DOHH2 (cell line): ENCODE results near the gene KIF1C.

ENCODE experiments used
- CTCF ChIP-seq: fragments of 200-600 bp; sonication (generic); IDR thresholded peaks from one replicate; pipeline ENCODE4 v1.5.1; 2014; ENCODE audit warnings: antibody characterized with exemption, mild to moderate bottlenecking, low read depth, low read length; ENCODE audit not compliant: poor library complexity, severe bottlenecking
- EZH2phosphoT487 ChIP-seq: fragments of 200-600 bp; sonication (generic); IDR thresholded peaks from 2 replicates; pipeline ENCODE4 v1.6.1; 2017; ENCODE audit warnings: borderline replicate concordance, mild to moderate bottlenecking, antibody characterized with exemption, low read length, moderate library complexity, mixed read lengths

GRCh38 chr17:5034651-5035050, 36.9 kb downstream of the KIF1C start:
- TF ChIP-seq CTCF (no peak), EZH2phosphoT487 (no peak)
